Trophoblast cell (in vitro differentiated cells and primary cell): ENCODE measurements around the gene CDK10.

Experiments
- DNase-seq, 2 donors: peaks; one replicate each; pipeline ENCODE4 v3.0.0-alpha.2; 2016
- H2AFZ ChIP-seq: 2 replicates; pipeline ENCODE4 v1.6.1; 2013; ENCODE audit warnings: low read length, moderate library complexity, mild to moderate bottlenecking; ENCODE audit not compliant: insufficient read depth, poor library complexity
- H2AK5ac ChIP-seq: 2 replicates; pipeline ENCODE4 v1.6.1; 2013; ENCODE audit warnings: mild to moderate bottlenecking, low read length
- H2BK120ac ChIP-seq: 2 replicates; pipeline ENCODE4 v1.6.1; 2013; ENCODE audit warnings: low read length, mild to moderate bottlenecking, moderate library complexity; ENCODE audit not compliant: insufficient read depth, poor library complexity
- H2BK12ac ChIP-seq: 2 replicates; pipeline ENCODE4 v1.6.1; 2013; ENCODE audit warnings: mild to moderate bottlenecking, low read length, moderate library complexity
- H2BK5ac ChIP-seq: 2 replicates; pipeline ENCODE4 v1.6.1; 2013; ENCODE audit warnings: low read length, low read depth, moderate library complexity, mild to moderate bottlenecking; ENCODE audit not compliant: poor library complexity
- H3K14ac ChIP-seq: 2 replicates; pipeline ENCODE4 v1.6.1; 2013; ENCODE audit warnings: mild to moderate bottlenecking, low read length
- H3K18ac ChIP-seq: 2 replicates; pipeline ENCODE4 v1.6.1; 2013; ENCODE audit warnings: mild to moderate bottlenecking, low read length
- H3K23ac ChIP-seq: 2 replicates; pipeline ENCODE4 v1.6.1; 2013; ENCODE audit warnings: low read length
- H3K27ac ChIP-seq: 2 replicates; pipeline ENCODE4 v1.5.1; 2013; ENCODE audit warnings: low read depth, mild to moderate bottlenecking, inconsistent platforms, low read length, moderate library complexity
- H3K27me3 ChIP-seq: 2 replicates; pipeline ENCODE4 v1.6.1; 2013; ENCODE audit warnings: inconsistent platforms, mild to moderate bottlenecking, low read length, moderate library complexity; ENCODE audit not compliant: insufficient read depth
- H3K36me3 ChIP-seq, 2 experiments: 1 replicate in 1 of 2; 2 replicates in 1 of 2; pipeline ENCODE4 v1.6.1; 2013; ENCODE audit warnings: low read length in 2 of 2, mild to moderate bottlenecking in 2 of 2, moderate library complexity in 1 of 2; ENCODE audit not compliant: insufficient read depth in 2 of 2, control insufficient read depth in 1 of 2
- H3K4ac ChIP-seq: 2 replicates; pipeline ENCODE4 v1.6.1; 2013; ENCODE audit warnings: low read depth, mild to moderate bottlenecking, low read length, moderate library complexity
- H3K4me1 ChIP-seq, 2 experiments: 1 replicate in 1 of 2; 2 replicates in 1 of 2; pipeline ENCODE4 v1.6.1; 2013; ENCODE audit warnings: low read length in 2 of 2, mild to moderate bottlenecking in 2 of 2, moderate library complexity in 1 of 2; ENCODE audit not compliant: insufficient read depth in 2 of 2, control insufficient read depth in 1 of 2
- H3K4me2 ChIP-seq: 2 replicates; pipeline ENCODE4 v1.6.1; 2013; ENCODE audit warnings: inconsistent platforms, mild to moderate bottlenecking, low read length, moderate library complexity
- H3K4me3 ChIP-seq: 2 replicates; pipeline ENCODE4 v1.5.1; 2013; ENCODE audit warnings: mild to moderate bottlenecking, low read depth, low read length, inconsistent platforms
- H3K79me1 ChIP-seq: one replicate; pipeline ENCODE4 v1.6.1; 2013; ENCODE audit warnings: low read length
- H3K79me2 ChIP-seq: 2 replicates; pipeline ENCODE4 v1.6.1; 2013; ENCODE audit warnings: low read length, mild to moderate bottlenecking; ENCODE audit not compliant: control insufficient read depth, insufficient read depth, poor library complexity
- H3K9ac ChIP-seq: 2 replicates; pipeline ENCODE4 v1.6.1; 2013; ENCODE audit warnings: mild to moderate bottlenecking, low read length
- H3K9me3 ChIP-seq: 2 replicates; pipeline ENCODE4 v1.6.1; 2013; ENCODE audit warnings: low read depth, mild to moderate bottlenecking, control low read depth, inconsistent platforms, low read length; ENCODE audit not compliant: insufficient read depth
- H4K12ac ChIP-seq: 2 replicates; pipeline ENCODE4 v1.6.1; 2013; ENCODE audit warnings: low read depth, mild to moderate bottlenecking, low read length, moderate library complexity
- H4K8ac ChIP-seq: 2 replicates; pipeline ENCODE4 v1.6.1; 2013; ENCODE audit warnings: low read depth, mild to moderate bottlenecking, low read length, moderate library complexity
- H4K91ac ChIP-seq: one replicate; pipeline ENCODE4 v1.6.1; 2013; ENCODE audit warnings: low read depth, mild to moderate bottlenecking, low read length, moderate library complexity
- WGBS: extraction: QIAGEN DNeasy Blood & Tissue Kit; methylation state at CpG from one replicate; pipeline ENCODE4 v1.1.7; 2013; ENCODE audit warnings: missing lambda C conversion rate; ENCODE audit not compliant: insufficient read length, insufficient coverage; ENCODE audit errors: extremely low coverage; 5-methylcytosine and 5-hydroxymethylcytosine counted together

CDK10 gene

DNA sequence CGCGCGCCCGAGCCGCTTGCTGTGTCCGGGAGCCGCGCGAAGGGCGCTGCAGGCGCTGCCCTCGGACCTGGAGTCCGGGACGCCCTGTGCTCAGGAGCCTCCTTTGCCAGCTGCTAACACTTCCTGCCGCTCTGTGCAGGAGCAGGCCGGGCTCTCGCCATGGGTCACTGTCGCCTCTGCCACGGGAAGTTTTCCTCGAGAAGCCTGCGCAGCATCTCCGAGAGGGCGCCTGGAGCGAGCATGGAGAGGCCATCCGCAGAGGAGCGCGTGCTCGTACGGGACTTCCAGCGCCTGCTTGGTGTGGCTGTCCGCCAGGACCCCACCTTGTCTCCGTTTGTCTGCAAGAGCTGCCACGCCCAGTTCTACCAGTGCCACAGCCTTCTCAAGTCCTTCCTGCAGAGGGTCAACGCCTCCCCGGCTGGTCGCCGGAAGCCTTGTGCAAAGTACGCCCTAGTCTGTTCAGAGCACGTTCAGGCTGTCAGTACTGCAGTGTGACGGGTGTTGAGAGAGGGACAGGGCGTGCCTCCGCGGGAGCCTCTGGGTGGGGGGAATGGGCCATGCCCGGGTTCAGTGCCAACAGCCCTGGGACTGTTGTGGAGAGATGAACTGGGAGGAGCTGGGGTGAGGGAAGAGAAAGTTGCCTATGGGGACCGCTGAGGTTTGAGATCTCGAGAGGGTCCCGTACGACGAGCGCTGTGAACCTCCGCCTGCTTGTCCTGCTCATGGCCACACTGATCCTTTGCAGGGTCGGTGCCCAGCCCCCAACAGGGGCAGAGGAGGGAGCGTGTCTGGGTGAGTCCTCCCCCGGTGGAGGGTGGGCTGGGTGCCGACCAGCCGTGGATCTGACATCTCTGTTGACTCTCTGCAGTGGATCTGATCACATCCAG, 36.1 kb downstream of the CDK10 start:
- WGBS = no CpG with 5 or more reads among the region's 56 CpGs
- peaks cover 9% of the 10 kb centered on the region for H3K79me2 ChIP-seq

DNA sequence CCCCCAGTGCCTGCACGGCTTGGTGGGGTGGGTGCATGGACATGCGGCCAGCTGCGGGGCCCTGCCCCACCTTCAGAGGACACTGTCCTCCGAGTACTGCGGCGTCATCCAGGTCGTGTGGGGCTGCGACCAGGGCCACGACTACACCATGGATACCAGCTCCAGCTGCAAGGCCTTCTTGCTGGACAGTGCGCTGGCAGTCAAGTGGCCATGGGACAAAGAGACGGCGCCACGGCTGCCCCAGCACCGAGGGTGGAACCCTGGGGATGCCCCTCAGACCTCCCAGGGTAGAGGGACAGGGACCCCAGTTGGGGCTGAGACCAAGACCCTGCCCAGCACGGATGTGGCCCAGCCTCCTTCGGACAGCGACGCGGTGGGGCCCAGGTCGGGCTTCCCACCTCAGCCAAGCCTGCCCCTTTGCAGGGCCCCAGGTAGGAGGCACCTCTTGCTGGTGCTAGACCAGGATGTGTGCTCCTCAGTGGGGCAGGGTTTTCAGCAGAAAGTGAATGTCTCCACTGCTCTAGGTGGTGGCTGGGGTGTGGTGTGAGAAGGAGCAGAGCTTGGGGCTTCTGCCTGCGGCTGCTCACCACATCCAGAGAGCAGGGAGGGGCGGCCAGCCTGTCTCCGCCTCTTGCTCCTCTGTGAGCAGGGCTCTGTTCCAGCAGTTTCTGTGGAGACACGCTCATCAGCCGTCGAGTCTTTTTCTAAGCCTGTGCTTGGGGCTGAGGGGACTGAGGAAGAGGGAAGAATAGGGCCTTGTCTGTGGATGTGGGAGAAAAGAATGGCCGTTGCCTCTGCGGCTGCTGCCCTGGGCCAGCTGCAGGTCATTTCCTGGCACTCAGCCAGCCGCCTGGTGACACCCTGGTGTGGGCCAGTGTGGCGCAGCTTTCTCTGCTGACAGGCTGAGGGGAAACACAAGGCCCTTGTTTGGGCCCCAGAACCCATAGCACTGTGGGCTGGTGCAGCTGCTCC, 37.1 kb downstream of the CDK10 start:
- Histone ChIP-seq H2BK5ac (no peak overlapping the region), H2BK12ac (no peak overlapping the region), H3K4ac (no peak overlapping the region), H3K4me1 (peaks cover 8 to 13% of the 10 kb centered on the region in 2 experiments), H3K36me3 (peaks cover 29 to 34% of the 10 kb centered on the region in 2 experiments), H3K79me1 (peaks cover 14% of the 10 kb centered on the region), H3K9me3 (peaks cover 8% of the 10 kb centered on the region), H3K27me3 (no peaks in the 10 kb centered on the region), H3K18ac (no peak overlapping the region), H4K12ac (no peak overlapping the region), H3K27ac (no peak overlapping the region), H2AFZ (no peak overlapping the region), H4K8ac (no peak overlapping the region), H3K14ac (no peak overlapping the region), H3K79me2 (peaks cover 9% of the 10 kb centered on the region), H2BK120ac (no peak overlapping the region), H3K9ac (no peak overlapping the region), H3K4me3 (no peak overlapping the region), H3K23ac (no peak overlapping the region), H4K91ac (no peak overlapping the region), H2AK5ac (no peak overlapping the region), H3K4me2 (no peak overlapping the region)
- no peak for DNase-seq
- WGBS = no CpG with 5 or more reads among the region's 30 CpGs

More for the DNA sequence above, 36.1 kb downstream of the CDK10 start:
- DNase-seq = no peak
- Histone ChIP-seq H3K23ac (no peak overlapping the region), H3K4me1 (peaks cover 8 to 13% of the 10 kb centered on the region in 2 experiments), H3K4me2 (peak overlapping the region; percentile 93), H3K4ac (no peak overlapping the region), H4K8ac (no peak overlapping the region), H4K91ac (no peak overlapping the region), H3K36me3 (peaks cover 25 to 31% of the 10 kb centered on the region in 2 experiments), H3K27me3 (no peaks in the 10 kb centered on the region), H4K12ac (no peak overlapping the region), H2AK5ac (no peak overlapping the region), H2AFZ (no peak overlapping the region), H3K79me1 (peaks cover 14% of the 10 kb centered on the region), H3K14ac (no peak overlapping the region), H2BK5ac (no peak overlapping the region), H2BK12ac (no peak overlapping the region), H3K4me3 (peak overlapping the region; percentile 95), H3K9me3 (peaks cover 5% of the 10 kb centered on the region), H3K9ac (peak overlapping the region; percentile 71), H3K27ac (no peak overlapping the region), H3K18ac (no peak overlapping the region), H2BK120ac (no peak overlapping the region)

DNA sequence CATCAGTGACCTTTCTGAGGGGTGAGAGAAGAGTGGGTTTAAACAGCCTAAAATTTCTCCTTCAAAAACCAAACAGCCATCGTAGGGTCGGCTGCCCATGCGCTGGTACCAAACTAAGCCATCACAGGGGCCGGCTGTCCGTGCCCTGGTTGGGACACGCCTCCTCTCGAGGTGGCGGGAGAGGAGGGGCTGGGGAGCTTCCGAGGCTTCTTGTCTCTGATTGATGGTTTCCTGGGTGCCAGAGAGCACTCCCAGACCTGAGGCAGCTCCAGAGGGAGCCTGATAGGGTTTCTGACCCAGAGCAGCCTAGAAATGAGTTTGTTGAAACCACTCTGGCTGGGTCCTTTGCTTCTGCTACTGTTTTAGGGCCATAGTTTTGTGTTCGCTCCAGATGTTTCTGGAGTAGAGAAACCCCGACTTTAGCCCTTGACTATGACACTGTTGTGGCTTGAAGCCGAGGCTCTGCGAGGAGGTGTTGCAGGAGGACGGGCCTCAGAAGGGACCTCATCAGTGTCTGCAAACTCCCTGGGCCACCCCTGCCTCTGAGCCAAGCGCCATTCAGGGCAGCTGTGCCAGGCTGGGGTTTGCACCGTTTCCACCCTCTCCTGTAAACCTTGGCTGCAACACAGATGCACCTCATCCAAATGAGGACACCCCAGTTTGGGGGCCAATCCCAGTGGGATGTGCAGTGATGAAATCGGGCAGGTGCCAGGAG, 41.1 kb downstream of the CDK10 start:
- no peak overlapping the region for H3K23ac ChIP-seq
- H4K8ac ChIP-seq = no peak overlapping the region
- H2AFZ ChIP-seq = no peak overlapping the region
- no peak overlapping the region for H3K4ac ChIP-seq
- no peak for DNase-seq
- H3K4me1 ChIP-seq = peaks cover under 1 to 5% of the 10 kb centered on the region in 2 experiments
- H3K9ac ChIP-seq = no peak overlapping the region
- no peaks in the 10 kb centered on the region for H3K27me3 ChIP-seq
- H4K91ac ChIP-seq = no peak overlapping the region
- no peak overlapping the region for H3K4me2 ChIP-seq
- no peak overlapping the region for H3K4me3 ChIP-seq
- H3K79me2 ChIP-seq = no peaks in the 10 kb centered on the region
- H2BK5ac ChIP-seq = no peak overlapping the region
- no peak overlapping the region for H3K14ac ChIP-seq
- no peak overlapping the region for H3K27ac ChIP-seq
- H2BK120ac ChIP-seq = no peak overlapping the region
- H2BK12ac ChIP-seq = no peak overlapping the region
- no peak overlapping the region for H3K18ac ChIP-seq
- H3K79me1 ChIP-seq = no peaks in the 10 kb centered on the region
- no peak overlapping the region for H4K12ac ChIP-seq
- H3K36me3 ChIP-seq = peaks cover 58 to 62% of the 10 kb centered on the region in 2 experiments
- H2AK5ac ChIP-seq = no peak overlapping the region
- H3K9me3 ChIP-seq = peaks cover 7% of the 10 kb centered on the region
- WGBS = no CpG with 5 or more reads among the region's 17 CpGs

DNA sequence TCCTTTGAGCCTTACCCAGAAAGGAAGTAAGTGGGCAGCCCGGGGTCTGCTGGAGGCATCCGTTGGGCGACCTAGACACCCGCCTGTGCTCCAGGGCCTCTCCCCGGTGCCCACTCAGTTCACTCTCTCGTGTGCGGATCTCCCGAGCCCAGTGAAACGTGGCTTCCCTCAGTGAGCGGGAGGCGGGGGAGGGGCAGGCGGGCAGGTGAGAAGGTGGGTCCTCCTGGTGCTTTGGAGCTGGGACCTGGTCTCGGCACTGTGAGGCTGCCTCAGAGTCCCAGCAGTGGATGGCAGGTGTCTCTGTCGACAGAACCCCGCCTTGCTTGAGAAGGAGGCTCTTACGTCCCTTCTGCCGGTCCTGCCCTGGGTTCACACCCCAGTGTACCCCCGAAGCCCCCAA, 42.8 kb downstream of the CDK10 start:
- H3K4me3 ChIP-seq = no peak overlapping the region
- no CpG with 5 or more reads among the region's 18 CpGs for WGBS

More for the DNA sequence above, 42.8 kb downstream of the CDK10 start:
- Histone ChIP-seq H3K4ac (no peak overlapping the region), H2AK5ac (no peak overlapping the region), H2BK12ac (no peak overlapping the region), H2AFZ (no peak overlapping the region), H4K91ac (no peak overlapping the region), H3K9ac (no peak overlapping the region), H3K9me3 (peaks cover 4% of the 10 kb centered on the region), H3K14ac (no peak overlapping the region), H3K79me2 (no peaks in the 10 kb centered on the region), H3K27ac (no peak overlapping the region), H3K4me1 (no peaks in the 10 kb centered on the region), H4K12ac (no peak overlapping the region), H3K23ac (no peak overlapping the region), H3K79me1 (no peaks in the 10 kb centered on the region), H2BK5ac (no peak overlapping the region), H3K36me3 (peaks cover 55 to 60% of the 10 kb centered on the region in 2 experiments), H4K8ac (no peak overlapping the region), H3K18ac (no peak overlapping the region), H2BK120ac (no peak overlapping the region), H3K4me2 (no peak overlapping the region), H3K27me3 (no peaks in the 10 kb centered on the region)
- DNase-seq = no peak
